CD14-positive monocyte (primary cell): ENCODE data around the gene NHERF1. TPM values are rescaled to one million over a fixed set of nuclear protein-coding genes. Genes with fewer than 3 reads are reported as not detected.

Source experiments
- DNase-seq, 3 donors: peaks; one replicate each; pipeline ENCODE4 v3.0.0-alpha.2; 2011 to 2022
- H2AFZ ChIP-seq: 2 replicates; pipeline ENCODE4 v1.6.0; 2012; ENCODE audit warnings: mild to moderate bottlenecking, low read depth, low read length, inconsistent platforms; ENCODE audit not compliant: insufficient read depth, poor library complexity, severe bottlenecking
- H3K27ac ChIP-seq, 2 donors: 1 replicate in 1 of 2; 2 replicates in 1 of 2; pipeline ENCODE4 v1.5.1; 2012 to 2013; ENCODE audit warnings: low read length in 2 of 2, control low read depth in 1 of 2, inconsistent platforms in 1 of 2, low read depth in 1 of 2, mild to moderate bottlenecking in 1 of 2
- H3K27me3 ChIP-seq, 2 donors: one replicate each; pipeline versions ENCODE4 v1.6.0 to v1.6.1; 2011 to 2013; ENCODE audit warnings: low read length in 2 of 2; ENCODE audit not compliant: control insufficient read depth in 2 of 2, insufficient read depth in 2 of 2
- H3K36me3 ChIP-seq, 2 donors: replicated peaks in 1 of 2; 1 replicate in 1 of 2; 2 replicates in 1 of 2; pipeline versions ENCODE4 v1.5.1 to v1.6.1; 2012 to 2013; ENCODE audit warnings: low read length in 2 of 2, control low read depth in 1 of 2, inconsistent platforms in 1 of 2, mild to moderate bottlenecking in 1 of 2; ENCODE audit not compliant: insufficient read depth in 2 of 2, control insufficient read depth in 1 of 2
- H3K4me1 ChIP-seq, 2 donors: 1 replicate in 1 of 2; 2 replicates in 1 of 2; pipeline versions ENCODE4 v1.5.1 to v1.6.1; 2012 to 2013; ENCODE audit warnings: low read length in 2 of 2, control low read depth in 1 of 2, inconsistent platforms in 1 of 2, mild to moderate bottlenecking in 1 of 2, moderate library complexity in 1 of 2; ENCODE audit not compliant: insufficient read depth in 2 of 2, control insufficient read depth in 1 of 2
- H3K4me2 ChIP-seq: replicated peaks from 2 replicates; pipeline ENCODE3; 2012; ENCODE audit warnings: low read length, moderate library complexity, mild to moderate bottlenecking; ENCODE audit not compliant: poor library complexity, severe bottlenecking; ENCODE audit errors: extremely low read depth
- H3K4me3 ChIP-seq, 3 experiments: fragments of 200-600 bp in 1 of 3; sonication (generic) in 1 of 3; replicated peaks in 1 of 3; 1 replicate in 2 of 3; 2 replicates in 1 of 3; pipeline ENCODE4 v1.5.1; 2011 to 2013; ENCODE audit warnings: low read length in 3 of 3, mild to moderate bottlenecking in 3 of 3, control low read depth in 2 of 3, low read depth in 2 of 3, inconsistent platforms in 1 of 3, moderate library complexity in 1 of 3
- H3K79me2 ChIP-seq: 2 replicates; pipeline ENCODE4 v1.6.0; 2012; ENCODE audit warnings: mild to moderate bottlenecking, control low read depth, inconsistent platforms, low read length, moderate library complexity; ENCODE audit not compliant: insufficient read depth
- H3K9ac ChIP-seq: 2 replicates; pipeline ENCODE4 v1.6.0; 2017; ENCODE audit warnings: low read length, mild to moderate bottlenecking; ENCODE audit not compliant: insufficient read depth, poor library complexity, severe bottlenecking
- H3K9me3 ChIP-seq, 2 donors: replicated peaks in 1 of 2; 1 replicate in 1 of 2; 2 replicates in 1 of 2; pipeline versions ENCODE4 v1.5.1 to v1.6.1; 2012 to 2013; ENCODE audit warnings: low read length in 2 of 2, control low read depth in 1 of 2; ENCODE audit not compliant: control insufficient read depth in 1 of 2, insufficient read depth in 1 of 2
- H4K20me1 ChIP-seq: 2 replicates; pipeline ENCODE4 v1.6.0; 2012; ENCODE audit warnings: mild to moderate bottlenecking, low read length, control low read depth, moderate library complexity; ENCODE audit not compliant: insufficient read depth
- H3K27ac Mint-ChIP-seq, 7 donors: one replicate each; pipeline ENCODE4 v1.8.0; 2020; ENCODE audit warnings: mild to moderate bottlenecking in 7 of 7, mixed read lengths in 7 of 7, moderate library complexity in 6 of 7, inconsistent platforms in 2 of 7
- H3K27me3 Mint-ChIP-seq, 3 donors: one replicate each; pipeline ENCODE4 v1.8.0; 2021 to 2022; ENCODE audit warnings: low read depth in 3 of 3, mild to moderate bottlenecking in 3 of 3, mixed read lengths in 3 of 3, moderate library complexity in 3 of 3, inconsistent platforms in 1 of 3
- H3K36me3 Mint-ChIP-seq, 2 donors: one replicate each; pipeline ENCODE4 v1.8.0; 2020; ENCODE audit warnings: mixed read lengths in 2 of 2, inconsistent platforms in 1 of 2, mild to moderate bottlenecking in 1 of 2
- H3K4me1 Mint-ChIP-seq: one replicate; pipeline ENCODE4 v1.8.0; 2020; ENCODE audit warnings: mild to moderate bottlenecking, mixed read lengths
- H3K4me3 Mint-ChIP-seq, 2 donors: one replicate each; pipeline ENCODE4 v1.8.0; 2020; ENCODE audit warnings: mild to moderate bottlenecking in 2 of 2, mixed read lengths in 2 of 2, moderate library complexity in 1 of 2
- H3K9me3 Mint-ChIP-seq, 7 donors: one replicate each; pipeline ENCODE4 v1.8.0; 2020 to 2022; ENCODE audit warnings: mixed read lengths in 7 of 7, mild to moderate bottlenecking in 6 of 7, moderate library complexity in 6 of 7, inconsistent platforms in 2 of 7
- WGBS: methylation state at CpG from one replicate; pipeline ENCODE4 v1.1.5; 2013; ENCODE audit warnings: missing lambda C conversion rate; ENCODE audit not compliant: insufficient coverage; 5-methylcytosine and 5-hydroxymethylcytosine counted together
- intact Hi-C, 2 donors: fragments of 100-400 bp; cut with micrococcal nuclease; formaldehyde crosslinking; loops; one replicate each; pipeline versions ENCODE4 v1.15.0 to v1.15.1; 2023
- polyA plus RNA-seq, 3 donors: library from polyadenylated mRNA; depleted of rRNA in 1 of 3; unstranded in 2 of 3; stranded (reverse) in 1 of 3; fragments of 300-500 nt in 2 of 3; fragments of >200 nt in 1 of 3; fragmentation: Illumina TruSeq in 2 of 3; gene quantifications; 1 replicate in 2 of 3; 2 replicates in 1 of 3; pipeline ENCODE4 v1.2.3, GENCODE V29; 2012 to 2021
- TF ChIP-seq, protein P1 (sequence below): fragments of 200-600 bp; IDR thresholded peaks from one replicate; pipeline ENCODE4 v1.8.0; 2022; ENCODE audit warnings: antibody characterized with exemption, mild to moderate bottlenecking

Gene NHERF1
- polyA plus RNA-seq, 3 donors = 79.5 to 149 (median 131) TPM

GRCh38 chr17:74795327-74796020 lies 47.0 kb downstream of the NHERF1 start:
- Histone ChIP-seq H3K27ac (no peak overlapping the region), H3K79me2 (no peaks in the 10 kb centered on the region), H3K4me3 (no peak overlapping the region), H4K20me1 (peaks cover 26% of the 10 kb centered on the region), H3K36me3 (peaks cover 81 to 84% of the 10 kb centered on the region in 2 donors), H3K27me3 (no peaks in the 10 kb centered on the region), H3K9me3 (no peaks in the 10 kb centered on the region), H2AFZ (no peak overlapping the region), H3K4me1 (peaks cover 11 to 13% of the 10 kb centered on the region in 2 donors), H3K4me2 (no peak overlapping the region), H3K9ac (no peak overlapping the region)
- no peak for DNase-seq
- peaks cover 12% of the 10 kb centered on the region for H3K4me1 Mint-ChIP-seq
- peaks cover 0 to under 1% (median 0%) of the 10 kb centered on the region in 3 donors for H3K27me3 Mint-ChIP-seq
- WGBS = 94% methylated on average over 17 of the region's 18 CpGs
- H3K4me3 Mint-ChIP-seq = no peak overlapping the region
- peaks cover 87 to 95% of the 10 kb centered on the region in 2 donors for H3K36me3 Mint-ChIP-seq
- intact Hi-C loops = no loop called here
- H3K9me3 Mint-ChIP-seq = peaks cover 0 to 2% (median 0%) of the 10 kb centered on the region in 7 donors
- no peak overlapping the region for H3K27ac Mint-ChIP-seq
- TF ChIP-seq, protein P1, sequence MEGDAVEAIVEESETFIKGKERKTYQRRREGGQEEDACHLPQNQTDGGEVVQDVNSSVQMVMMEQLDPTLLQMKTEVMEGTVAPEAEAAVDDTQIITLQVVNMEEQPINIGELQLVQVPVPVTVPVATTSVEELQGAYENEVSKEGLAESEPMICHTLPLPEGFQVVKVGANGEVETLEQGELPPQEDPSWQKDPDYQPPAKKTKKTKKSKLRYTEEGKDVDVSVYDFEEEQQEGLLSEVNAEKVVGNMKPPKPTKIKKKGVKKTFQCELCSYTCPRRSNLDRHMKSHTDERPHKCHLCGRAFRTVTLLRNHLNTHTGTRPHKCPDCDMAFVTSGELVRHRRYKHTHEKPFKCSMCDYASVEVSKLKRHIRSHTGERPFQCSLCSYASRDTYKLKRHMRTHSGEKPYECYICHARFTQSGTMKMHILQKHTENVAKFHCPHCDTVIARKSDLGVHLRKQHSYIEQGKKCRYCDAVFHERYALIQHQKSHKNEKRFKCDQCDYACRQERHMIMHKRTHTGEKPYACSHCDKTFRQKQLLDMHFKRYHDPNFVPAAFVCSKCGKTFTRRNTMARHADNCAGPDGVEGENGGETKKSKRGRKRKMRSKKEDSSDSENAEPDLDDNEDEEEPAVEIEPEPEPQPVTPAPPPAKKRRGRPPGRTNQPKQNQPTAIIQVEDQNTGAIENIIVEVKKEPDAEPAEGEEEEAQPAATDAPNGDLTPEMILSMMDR = no peak

- WGBS = 95% methylated on average over 3 of the region's 4 CpGs
- Histone ChIP-seq H3K4me3 (no peak overlapping the region), H3K79me2 (no peaks in the 10 kb centered on the region), H3K4me1 (peaks cover 4 to 6% of the 10 kb centered on the region in 2 donors), H3K27me3 (no peaks in the 10 kb centered on the region), H3K9ac (no peak overlapping the region), H3K36me3 (peaks cover 89 to 91% of the 10 kb centered on the region in 2 donors), H3K9me3 (no peaks in the 10 kb centered on the region), H4K20me1 (peaks cover 28% of the 10 kb centered on the region), H3K4me2 (no peak overlapping the region), H3K27ac (no peak overlapping the region), H2AFZ (no peak overlapping the region)
- intact Hi-C loops = no loop called here
- DNase-seq = no peak
- H3K9me3 Mint-ChIP-seq = peaks cover 0 to 2% (median 0%) of the 10 kb centered on the region in 7 donors
- no peak overlapping the region for H3K27ac Mint-ChIP-seq
- H3K27me3 Mint-ChIP-seq = peaks cover 0 to 2% (median 0%) of the 10 kb centered on the region in 3 donors
- peaks cover 90 to 97% of the 10 kb centered on the region in 2 donors for H3K36me3 Mint-ChIP-seq
- H3K4me3 Mint-ChIP-seq = no peak overlapping the region
- TF ChIP-seq, protein P1 = no peak
- H3K4me1 Mint-ChIP-seq = peaks cover 5% of the 10 kb centered on the region
Observed at GRCh38 chr17:74796211-74796610, 47.8 kb downstream of the NHERF1 start.
